ENCODE results near the gene ZSWIM6.

ZSWIM6 gene

GRCh38 chr5:61567337-61567736, 235.3 kb downstream of the ZSWIM6 start:
- no peak for DNase-seq

- no peak for DNase-seq
These were observed 237.3 kb downstream of the ZSWIM6 start for GRCh38 chr5:61569353-61569752.

GRCh38 chr5:61570767-61571166, 238.7 kb downstream of the ZSWIM6 start:
- no peak for DNase-seq

GRCh38 chr5:61572959-61573358, 240.9 kb downstream of the ZSWIM6 start:
- no peak for DNase-seq

GRCh38 chr5:61575103-61575502, 243.0 kb downstream of the ZSWIM6 start:
- no peak for DNase-seq

- DNase-seq: no peak
These were observed 243.5 kb downstream of the ZSWIM6 start for GRCh38 chr5:61575581-61575980.

GRCh38 chr5:61576556-61576955, 244.5 kb downstream of the ZSWIM6 start:
- DNase-seq: no peak

GRCh38 chr5:61578858-61579503, 246.9 kb downstream of the ZSWIM6 start:
- DNase-seq: no peak

GRCh38 chr5:61582205-61582820, 250.3 kb downstream of the ZSWIM6 start:
- no peak for DNase-seq

GRCh38 chr5:61582887-61583286, 250.8 kb downstream of the ZSWIM6 start:
- no peak for DNase-seq

- DNase-seq: no peak
These were observed 254.3 kb downstream of the ZSWIM6 start for GRCh38 chr5:61586096-61587084.

GRCh38 chr5:61587125-61587524, 255.1 kb downstream of the ZSWIM6 start:
- DNase-seq: no peak

GRCh38 chr5:61588216-61588615, 256.2 kb downstream of the ZSWIM6 start:
- no peak for DNase-seq

GRCh38 chr5:61589946-61590345, 257.9 kb downstream of the ZSWIM6 start:
- no peak for DNase-seq

- no peak for DNase-seq
These were observed 258.4 kb downstream of the ZSWIM6 start for GRCh38 chr5:61590473-61590872.

GRCh38 chr5:61591859-61592258, 259.8 kb downstream of the ZSWIM6 start:
- DNase-seq: no peak

GRCh38 chr5:61595426-61595825, 263.4 kb downstream of the ZSWIM6 start:
- no peak for DNase-seq
